SK-N-MC (cell line): ENCODE data around the gene GLYR1.

Source experiments
- DNase-seq: peaks from one replicate; pipeline ENCODE4 v3.0.0-alpha.2; 2011; ENCODE audit warnings: low read depth, low spot score
- H3K27ac ChIP-seq: fragments of 200-600 bp; sonication (generic); 2 replicates; pipeline ENCODE4 v1.5.1; 2016; ENCODE audit warnings: mixed run types
- H3K36me3 ChIP-seq: fragments of 200-600 bp; sonication (generic); 2 replicates; pipeline ENCODE4 v1.6.1; 2017; ENCODE audit warnings: antibody characterized with exemption, low read length, mixed read lengths; ENCODE audit not compliant: insufficient read depth
- H3K4me3 ChIP-seq: fragments of 200-600 bp; sonication (generic); 2 replicates; pipeline ENCODE4 v1.5.1; 2016
- H3K9ac ChIP-seq: fragments of 200-600 bp; sonication (generic); 2 replicates; pipeline ENCODE4 v1.8.0; 2017; ENCODE audit warnings: mixed run types, mixed read lengths; ENCODE audit not compliant: insufficient read length
- H3K9me3 ChIP-seq: fragments of 200-600 bp; sonication (generic); 2 replicates; pipeline ENCODE4 v1.6.1; 2017; ENCODE audit warnings: low read depth, mild to moderate bottlenecking, antibody characterized with exemption, low read length, moderate library complexity, mixed read lengths
- EZH2 ChIP-seq: fragments of 200-600 bp; sonication (generic); IDR thresholded peaks from one replicate; pipeline ENCODE4 v1.6.1; 2017; ENCODE audit warnings: antibody characterized with exemption
- FOXP2 ChIP-seq: optimal IDR thresholded peaks from 2 replicates; pipeline ENCODE3; 2011; ENCODE audit warnings: mild to moderate bottlenecking, moderate library complexity; ENCODE audit not compliant: insufficient read depth; ENCODE audit errors: extremely low read length, control extremely low read depth
- POLR2AphosphoS5 ChIP-seq: IDR thresholded peaks from 2 replicates; pipeline ENCODE4 v1.6.1; 2012; ENCODE audit warnings: mild to moderate bottlenecking, low read depth, low read length, borderline replicate concordance

The GLYR1 gene

DNA sequence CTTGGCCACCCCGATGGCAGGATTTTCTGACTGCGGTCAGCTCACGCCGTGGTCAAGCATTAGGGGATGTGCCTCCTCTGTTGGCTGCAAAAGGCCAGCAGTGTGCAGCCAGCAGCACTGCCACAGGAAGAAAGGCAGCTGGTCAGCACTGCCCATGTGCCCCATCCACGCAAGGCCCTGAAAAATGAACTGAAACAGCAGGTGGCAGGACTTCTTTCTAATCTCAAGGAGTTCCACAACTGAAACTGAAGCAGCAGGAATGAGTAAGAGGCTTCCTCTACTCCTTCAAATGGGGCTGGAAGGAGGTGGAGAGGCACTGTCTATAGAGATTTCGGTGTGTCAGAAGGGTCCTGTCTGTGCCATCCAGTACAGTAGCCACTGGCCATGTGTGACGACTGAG, 83.3 kb downstream of the GLYR1 start:
- H3K9ac ChIP-seq: no peak overlapping the region
- no peak overlapping the region for H3K4me3 ChIP-seq
- H3K9me3 ChIP-seq: no peaks in the 10 kb centered on the region
- H3K27ac ChIP-seq: no peak overlapping the region
- TF ChIP-seq POLR2AphosphoS5 (no peak), FOXP2 (no peak), EZH2 (no peak)
- DNase-seq: no peak
- peaks cover 40% of the 10 kb centered on the region for H3K36me3 ChIP-seq

DNA sequence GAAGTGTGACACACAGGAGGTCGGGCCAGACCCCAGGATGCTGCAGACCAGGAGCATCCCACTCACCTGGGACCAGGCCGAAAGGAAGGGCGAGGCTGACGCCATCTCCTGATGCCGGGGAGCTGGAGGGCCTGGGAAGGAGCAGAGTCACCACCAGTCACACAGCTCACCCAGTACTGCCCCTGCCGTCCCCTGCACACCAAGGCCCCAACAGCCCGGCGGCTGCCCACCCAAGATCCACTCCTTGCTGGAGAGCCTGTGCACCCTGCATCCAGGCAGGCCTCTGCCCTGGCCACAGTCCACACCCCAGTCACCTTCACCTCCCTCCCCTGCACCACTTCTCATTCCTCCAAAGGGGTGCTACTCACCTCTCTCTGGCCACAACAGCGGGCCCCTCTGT, 84.9 kb downstream of the GLYR1 start:
- Histone ChIP-seq H3K36me3 (peaks cover 46% of the 10 kb centered on the region), H3K9me3 (no peaks in the 10 kb centered on the region), H3K4me3 (no peak overlapping the region), H3K9ac (no peak overlapping the region), H3K27ac (no peak overlapping the region)
- DNase-seq: no peak
- TF ChIP-seq FOXP2: no peak
- TF ChIP-seq EZH2: no peak
- TF ChIP-seq POLR2AphosphoS5: no peak

DNA sequence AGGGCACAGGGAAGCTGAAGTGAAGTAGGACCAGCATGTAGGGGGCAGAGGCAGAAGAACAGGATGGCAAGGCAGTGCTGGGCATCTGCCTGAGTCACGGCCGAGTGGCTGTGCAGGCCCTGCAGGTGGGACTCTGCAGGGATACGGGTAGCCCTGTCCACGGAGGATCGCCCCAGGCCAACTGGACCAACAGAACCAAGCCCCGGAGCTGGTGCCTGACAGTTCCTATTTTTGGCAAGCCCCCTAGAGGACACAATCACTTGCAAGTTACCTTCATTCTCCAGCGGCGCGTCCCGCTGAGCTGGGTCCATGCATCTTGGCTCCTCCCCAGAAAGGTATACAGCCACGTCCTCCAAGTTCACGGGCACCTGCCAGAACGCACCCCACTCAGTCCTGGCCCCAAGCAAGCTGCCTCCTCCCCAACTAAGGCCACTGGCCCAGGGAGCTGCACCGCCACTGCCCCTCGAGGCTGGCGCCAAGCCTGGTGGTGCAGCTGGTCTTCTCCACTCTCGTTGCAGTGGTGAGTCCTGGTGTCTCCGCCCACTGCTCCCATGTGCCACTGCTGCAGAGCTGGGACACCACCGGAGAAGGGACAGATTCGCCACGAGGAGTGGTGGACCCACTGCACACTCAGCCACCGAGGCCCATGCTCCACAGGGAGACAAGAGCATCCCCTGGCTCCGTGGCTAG, 86.7 kb downstream of the GLYR1 start:
- H3K9me3 ChIP-seq: no peaks in the 10 kb centered on the region
- peaks cover 55% of the 10 kb centered on the region for H3K36me3 ChIP-seq
- TF ChIP-seq POLR2AphosphoS5: no peak
- TF ChIP-seq FOXP2: no peak
- TF ChIP-seq EZH2: no peak
- H3K27ac ChIP-seq: no peak overlapping the region
- H3K9ac ChIP-seq: no peak overlapping the region
- DNase-seq: no peak
- no peak overlapping the region for H3K4me3 ChIP-seq

DNA sequence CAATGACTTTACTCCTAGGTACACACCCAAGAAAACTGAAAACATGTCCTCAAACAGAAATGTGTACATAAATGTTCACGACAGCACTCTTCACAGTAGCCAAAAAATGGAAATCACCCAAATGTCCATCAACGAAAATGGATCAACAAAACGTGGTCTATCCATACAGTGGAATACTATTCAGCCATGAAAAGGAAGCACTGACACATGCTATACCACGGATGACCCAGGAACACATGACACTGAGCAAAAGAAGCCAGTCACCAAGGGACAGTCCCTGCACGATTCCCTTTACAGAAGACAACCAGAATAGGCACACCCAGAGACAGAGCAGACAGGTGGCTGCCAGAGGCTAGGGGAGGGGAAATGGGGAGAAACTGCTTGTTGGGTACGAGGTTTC, 91.4 kb downstream of the GLYR1 start:
- Histone ChIP-seq H3K36me3 (peaks cover 55% of the 10 kb centered on the region), H3K27ac (no peak overlapping the region), H3K4me3 (no peak overlapping the region), H3K9ac (no peak overlapping the region), H3K9me3 (no peaks in the 10 kb centered on the region)
- no peak for DNase-seq
- TF ChIP-seq FOXP2 (no peak), EZH2 (no peak), POLR2AphosphoS5 (no peak)

DNA sequence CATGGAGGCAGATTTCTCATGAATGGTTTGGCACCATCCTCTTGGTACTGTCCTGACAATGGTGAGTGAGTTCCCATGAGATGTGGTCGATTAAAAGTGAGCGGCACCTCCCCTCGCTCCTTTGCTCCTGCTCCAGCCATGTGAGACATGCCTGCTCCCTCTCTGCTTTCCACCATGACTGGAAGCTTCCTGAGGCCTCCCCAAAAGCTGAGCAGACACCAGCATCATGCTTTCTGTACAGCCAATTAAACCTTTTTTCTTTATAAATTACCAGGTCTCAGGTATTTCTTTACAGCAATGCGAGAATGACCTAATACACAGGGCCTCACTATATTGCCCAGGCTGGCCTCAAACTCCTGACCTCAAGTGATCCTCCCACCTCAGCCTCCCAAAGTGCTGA, 92.2 kb downstream of the GLYR1 start:
- DNase-seq: no peak
- Histone ChIP-seq H3K4me3 (no peak overlapping the region), H3K9ac (no peak overlapping the region), H3K27ac (no peak overlapping the region), H3K9me3 (no peaks in the 10 kb centered on the region), H3K36me3 (peaks cover 48% of the 10 kb centered on the region)
- TF ChIP-seq EZH2 (no peak), POLR2AphosphoS5 (no peak), FOXP2 (no peak)

DNA sequence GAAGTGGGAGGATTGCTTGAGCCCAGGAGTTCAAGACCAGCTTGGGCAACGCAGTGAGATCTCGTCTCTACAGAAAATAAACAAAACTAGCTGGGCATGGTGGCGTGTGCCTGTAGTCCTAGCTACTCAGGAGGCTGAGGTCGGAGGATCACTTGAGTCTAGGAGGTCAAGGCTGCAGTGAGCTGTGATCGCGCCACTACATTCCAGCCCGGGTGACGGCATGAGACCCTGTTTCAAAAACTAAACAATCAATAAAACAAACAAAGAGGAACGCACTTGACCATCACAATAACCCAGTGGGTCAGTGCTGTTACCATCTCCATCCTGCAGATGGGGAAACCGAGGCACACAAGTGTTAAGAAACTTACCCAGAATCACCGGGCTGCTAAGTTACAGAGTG, 93.9 kb downstream of the GLYR1 start:
- Histone ChIP-seq H3K4me3 (no peak overlapping the region), H3K9me3 (no peaks in the 10 kb centered on the region), H3K36me3 (peaks cover 32% of the 10 kb centered on the region), H3K27ac (no peak overlapping the region), H3K9ac (no peak overlapping the region)
- TF ChIP-seq EZH2: no peak
- TF ChIP-seq POLR2AphosphoS5: no peak
- no peak for TF ChIP-seq FOXP2
- no peak for DNase-seq
